Sigmoid colon (tissue), 4 donors: ENCODE measurements around the gene NEB.

Experiments used
- CTCF ChIP-seq, 4 experiments: fragments of 450-650 bp in 3 of 4; fragments of 200-600 bp in 1 of 4; IDR thresholded peaks; one replicate each; pipeline ENCODE4 v1.5.1; 2016 to 2019; ENCODE audit warnings: antibody characterized with exemption in 4 of 4, mild to moderate bottlenecking in 3 of 4, moderate library complexity in 2 of 4
- EP300 ChIP-seq, 4 donors: sonication (generic); formaldehyde crosslinking; IDR thresholded peaks; one replicate each; pipeline ENCODE4 v1.6.1; 2017; ENCODE audit warnings: antibody characterized with exemption in 4 of 4
- POLR2A ChIP-seq, 2 donors: fragments of 450-650 bp; IDR thresholded peaks; one replicate each; pipeline ENCODE4 v1.6.1; 2016; ENCODE audit warnings: antibody characterized with exemption in 2 of 2, mild to moderate bottlenecking in 2 of 2, moderate library complexity in 2 of 2
- POLR2AphosphoS5 ChIP-seq, 4 donors: sonication (generic); formaldehyde crosslinking; IDR thresholded peaks; one replicate each; pipeline ENCODE4 v1.6.1; 2017; ENCODE audit warnings: antibody characterized with exemption in 4 of 4

DNA sequence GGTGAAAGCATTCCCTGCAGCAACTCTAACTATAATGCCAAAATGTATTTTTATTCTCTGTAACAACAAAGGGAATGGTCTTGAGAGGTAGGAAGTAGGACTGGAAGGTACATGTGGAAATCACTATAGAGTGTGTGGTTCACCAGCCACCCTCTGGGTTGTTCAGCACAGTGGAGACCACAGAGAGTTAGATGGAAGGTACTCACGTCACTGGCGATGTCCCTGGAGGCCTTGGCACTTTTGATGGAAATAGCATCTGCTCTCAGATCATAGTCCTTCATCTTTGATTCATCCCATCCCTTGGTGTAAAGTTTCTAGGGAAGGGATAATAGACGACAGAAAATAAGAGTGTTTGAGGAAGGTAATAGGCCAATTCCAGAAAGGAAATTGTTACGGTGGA is 124.0 kb downstream of the NEB start:
- TF ChIP-seq CTCF (IDR thresholded peaks at IDR 0.05) (no peak), POLR2AphosphoS5 (IDR thresholded peaks at IDR 0.05) (no peak), EP300 (IDR thresholded peaks at IDR 0.05) (no peak), POLR2A (IDR thresholded peaks at IDR 0.05) (no peak)
